ENCODE measurements around the gene MBD3L1.

Gene MBD3L1

DNA sequence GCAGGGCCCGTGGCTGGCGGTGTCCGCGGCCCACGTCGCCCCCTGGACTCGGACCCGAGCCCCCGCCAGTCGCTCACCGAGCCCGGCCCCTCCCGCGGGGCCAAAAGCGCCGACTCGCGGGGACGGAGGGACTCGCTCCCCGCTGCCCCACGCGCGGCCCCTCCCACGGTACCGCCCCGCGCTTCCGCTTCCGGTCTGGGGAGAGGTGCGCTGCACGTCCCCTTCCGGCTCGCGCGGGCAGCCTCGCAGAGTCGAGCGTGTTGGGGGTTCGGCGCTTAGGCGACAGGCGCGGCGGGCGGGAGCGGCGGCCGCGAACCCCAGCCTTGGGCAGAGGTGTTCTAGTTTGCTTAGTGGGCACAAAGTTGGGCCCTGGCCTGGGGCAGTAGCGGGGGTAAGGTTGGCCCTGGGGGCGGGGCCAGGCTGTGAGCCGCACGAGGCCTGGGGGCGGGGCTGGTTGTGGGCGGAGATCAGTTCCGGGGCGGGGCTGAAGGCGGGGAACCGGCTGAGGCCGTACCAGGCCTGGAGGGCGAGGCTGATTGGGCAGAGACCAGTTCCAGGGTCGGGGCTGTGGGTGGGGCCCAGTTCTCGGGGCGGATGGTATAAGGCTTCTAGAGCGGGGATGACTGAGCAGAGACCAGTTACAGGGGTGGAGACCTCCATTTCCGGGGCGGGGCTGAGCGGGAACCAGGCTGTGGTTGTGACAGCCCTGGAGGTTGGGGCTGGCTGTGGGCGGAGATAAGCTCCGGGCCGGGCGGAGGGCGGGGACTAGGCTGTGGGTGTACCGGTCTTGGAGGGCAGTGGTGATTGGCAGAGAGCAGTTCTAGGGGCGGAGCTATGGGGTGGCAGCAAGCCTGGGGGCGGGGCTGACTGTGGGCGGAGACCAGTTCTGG, at the start of gene MBD3L1, which contains the start of gene ZNF558:
TSS of gene MBD3L1 (plus strand) at position 246 of the 890 bp plus-strand sequence. CDS start 10,302 bp downstream, outside the sequence.
TSS of gene ZNF558 (minus strand) at position 173 of the 890 bp plus-strand sequence. CDS start 9,645 bp downstream, outside the sequence.
- DNase-seq: peak; percentile 97

DNA sequence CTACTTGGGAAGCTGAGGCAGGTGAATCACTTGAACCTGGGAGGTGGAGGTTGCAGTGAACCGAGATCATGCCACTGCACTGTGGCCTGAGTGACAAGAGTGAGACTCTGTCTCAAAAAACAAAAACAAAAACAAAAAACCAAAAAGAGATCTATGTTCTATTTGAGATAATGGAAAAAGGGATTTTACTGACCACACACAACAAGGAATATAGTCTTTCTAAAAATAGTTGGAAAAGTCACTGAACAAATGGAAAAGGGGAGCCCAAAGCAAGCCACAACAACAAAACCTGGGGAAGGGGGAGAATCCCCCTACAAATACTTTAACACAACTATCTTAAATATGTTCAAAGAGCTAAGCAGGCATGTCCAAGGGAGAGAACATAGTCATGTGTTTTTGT, 37.4 kb upstream of the MBD3L1 start:
- DNase-seq: no peak

DNA sequence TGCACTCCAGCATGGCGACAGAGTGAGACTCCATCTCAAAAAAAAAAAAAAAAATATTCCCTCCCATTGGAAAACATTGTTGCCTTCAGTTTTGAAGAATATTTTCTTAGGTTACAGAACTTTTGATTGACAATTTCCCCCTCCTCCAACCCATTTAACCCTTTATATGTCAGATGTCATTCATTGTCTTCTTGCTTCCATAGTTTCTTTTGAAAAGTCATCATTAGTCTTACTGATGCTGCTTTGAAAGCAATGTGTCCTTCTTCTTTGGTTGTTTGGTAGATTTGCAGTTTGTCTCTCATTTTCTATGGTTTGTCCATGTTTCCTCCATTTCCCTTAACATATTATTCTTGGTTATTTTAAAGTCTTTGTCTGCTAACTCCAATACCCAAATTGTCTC, 25.5 kb upstream of the MBD3L1 start:
- no peak for DNase-seq

DNA sequence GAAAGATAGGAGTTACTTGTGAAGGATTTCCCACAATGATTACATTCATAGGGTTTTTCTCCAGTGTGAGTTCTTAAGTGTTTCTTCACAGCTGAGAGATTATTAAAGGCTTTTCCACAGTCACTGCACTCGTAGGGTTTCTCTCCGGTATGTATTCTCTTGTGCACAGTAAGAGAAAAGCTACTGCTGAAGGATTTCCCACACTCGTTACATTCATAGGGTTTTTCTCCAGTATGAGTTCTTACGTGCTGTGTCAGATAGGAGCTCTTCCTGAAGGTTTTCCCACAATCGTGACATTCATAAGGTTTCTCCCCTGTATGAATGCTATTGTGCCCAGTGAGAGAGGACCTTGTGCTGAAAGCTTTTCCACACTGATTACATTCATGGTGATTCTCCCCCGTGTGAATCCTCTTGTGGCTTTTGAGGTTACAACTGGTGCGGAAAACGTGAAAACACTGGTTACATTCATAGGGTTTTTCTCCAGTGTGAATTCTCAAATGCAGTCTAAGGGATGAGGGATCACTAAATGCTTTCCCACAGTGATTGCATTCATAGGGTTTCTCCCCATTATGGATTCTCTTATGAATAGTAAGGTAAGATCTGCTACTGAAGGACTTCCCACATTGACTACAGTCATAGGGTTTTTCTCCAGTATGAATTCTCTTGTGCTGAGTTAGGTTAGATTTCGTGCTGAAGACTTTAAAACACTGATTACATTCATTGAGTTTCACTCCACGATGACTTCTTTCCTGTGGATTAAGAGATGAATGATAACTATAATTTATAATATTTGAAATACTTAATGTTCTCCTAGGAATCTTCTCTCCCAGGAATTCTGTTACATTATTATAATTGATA, 20.6 kb upstream of the MBD3L1 start:
- no peak for DNase-seq

DNA sequence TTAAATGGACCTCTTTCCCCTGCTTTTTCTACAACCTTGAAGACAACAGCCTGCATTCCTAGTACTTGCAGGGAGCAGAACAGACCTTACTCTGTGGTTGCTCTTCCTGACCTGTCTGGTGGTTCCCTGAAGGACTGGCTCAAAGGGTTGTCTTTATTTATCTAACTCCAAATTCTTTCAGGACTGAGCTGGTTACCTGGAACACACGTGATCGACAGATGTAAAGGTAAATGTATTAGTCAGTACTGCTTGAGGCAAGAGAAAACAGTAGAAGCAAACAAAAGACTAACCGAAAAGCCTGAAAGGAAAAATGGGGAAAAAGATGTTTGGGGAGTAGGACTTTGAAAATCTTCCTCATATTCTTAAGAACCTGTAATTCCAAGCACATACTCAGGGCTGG, 18.0 kb upstream of the MBD3L1 start:
- no peak for DNase-seq

DNA sequence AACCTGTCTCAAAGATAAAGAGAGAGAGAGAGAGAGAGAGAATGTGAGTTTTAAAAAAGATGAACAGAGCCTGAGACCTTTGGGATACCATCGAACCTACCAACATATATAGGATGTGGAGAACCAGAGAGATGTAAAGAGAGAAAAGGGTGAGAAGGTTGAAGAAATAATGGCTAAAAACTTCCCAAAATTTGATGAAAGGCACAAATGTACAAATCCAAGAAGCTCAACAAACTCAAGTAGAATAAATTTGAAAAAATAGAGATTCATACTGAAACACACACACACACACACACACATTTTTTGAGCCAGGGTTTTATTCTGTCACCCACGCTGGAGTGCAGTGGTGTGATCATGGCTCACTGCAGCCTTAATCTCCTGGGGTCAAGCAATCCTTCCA, 16.4 kb upstream of the MBD3L1 start:
- no peak for DNase-seq

DNA sequence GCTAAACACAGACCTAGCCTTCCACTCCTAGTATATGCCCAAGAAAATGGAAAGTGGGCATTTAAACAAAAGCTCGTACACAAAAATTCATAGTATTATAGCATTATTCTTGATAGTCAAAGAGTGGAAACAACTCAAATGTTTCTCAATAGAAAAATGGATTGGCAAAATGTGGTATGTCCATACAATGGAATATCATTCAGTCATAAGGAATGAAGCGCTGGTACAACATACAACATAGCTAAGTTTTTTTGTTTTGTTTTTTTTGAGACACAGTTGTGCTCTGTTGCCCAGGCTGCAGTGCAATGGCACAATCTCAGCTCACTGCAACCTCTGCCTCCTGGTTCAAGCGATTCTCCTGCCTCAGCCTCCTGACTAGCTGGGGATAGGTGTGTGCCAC, 11.9 kb upstream of the MBD3L1 start:
- DNase-seq: no peak

DNA sequence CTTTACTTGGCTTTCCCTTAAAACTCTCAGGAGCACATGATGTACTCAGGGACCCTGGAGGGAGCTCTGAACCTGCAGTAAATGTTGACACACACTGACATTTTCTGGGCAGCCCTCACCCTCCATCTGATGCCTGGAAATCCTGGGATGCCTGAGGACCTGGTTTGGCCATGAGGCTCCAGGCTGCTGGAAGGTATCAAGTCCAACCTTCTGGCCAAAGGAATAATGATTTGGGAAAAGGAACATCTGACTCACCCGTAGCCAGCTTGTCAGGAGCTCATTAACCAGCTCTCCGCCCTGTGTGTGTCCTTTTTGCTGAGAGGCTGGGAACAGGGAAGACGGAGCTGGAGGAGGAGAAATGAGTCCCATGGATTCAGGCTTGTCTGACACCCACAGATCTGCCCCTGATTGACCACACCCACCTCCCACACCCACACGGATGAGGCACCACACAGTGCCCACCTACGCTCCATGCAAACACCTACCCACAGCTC, 10.4 kb upstream of the MBD3L1 start:
- no peak for DNase-seq

DNA sequence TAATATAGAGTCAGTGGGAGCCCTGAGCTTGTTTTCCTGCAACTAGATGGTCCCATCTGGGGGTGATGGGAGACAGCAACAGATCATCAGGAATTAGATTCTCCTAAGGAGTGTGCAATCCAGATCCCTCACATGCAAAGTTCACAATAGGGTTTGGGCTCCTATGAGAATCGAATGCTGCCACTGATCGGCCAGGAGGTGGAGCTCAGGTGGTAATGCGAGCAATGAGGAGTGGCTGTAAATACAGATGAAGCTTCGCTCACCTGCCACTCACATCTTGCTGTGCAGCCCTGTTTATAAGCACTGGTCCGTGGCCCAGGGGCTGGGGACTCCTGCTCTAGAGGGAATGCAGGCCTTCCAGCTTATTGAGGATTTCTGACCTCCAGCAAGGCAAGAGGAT, 5.8 kb upstream of the MBD3L1 start:
- DNase-seq: no peak

DNA sequence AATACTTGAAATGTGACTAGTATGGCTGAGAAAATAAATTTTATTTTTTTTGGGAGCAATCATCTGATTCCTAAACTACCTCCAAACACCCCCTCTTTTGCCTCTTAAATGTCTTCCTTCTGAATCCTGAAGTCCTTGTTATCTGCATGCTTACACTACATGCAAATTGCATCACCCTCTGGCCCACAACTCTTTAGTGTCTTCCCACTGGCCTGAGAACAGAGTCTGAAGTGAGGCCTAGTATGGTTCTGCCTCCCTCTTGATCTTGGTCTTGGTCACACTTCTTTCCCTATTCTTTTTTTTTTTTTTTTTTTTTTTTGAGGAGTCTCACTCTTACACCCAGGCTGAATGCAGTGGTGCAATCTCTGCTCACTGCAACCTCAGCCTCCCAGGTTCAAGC, 4.9 kb upstream of the MBD3L1 start:
- DNase-seq: no peak

DNA sequence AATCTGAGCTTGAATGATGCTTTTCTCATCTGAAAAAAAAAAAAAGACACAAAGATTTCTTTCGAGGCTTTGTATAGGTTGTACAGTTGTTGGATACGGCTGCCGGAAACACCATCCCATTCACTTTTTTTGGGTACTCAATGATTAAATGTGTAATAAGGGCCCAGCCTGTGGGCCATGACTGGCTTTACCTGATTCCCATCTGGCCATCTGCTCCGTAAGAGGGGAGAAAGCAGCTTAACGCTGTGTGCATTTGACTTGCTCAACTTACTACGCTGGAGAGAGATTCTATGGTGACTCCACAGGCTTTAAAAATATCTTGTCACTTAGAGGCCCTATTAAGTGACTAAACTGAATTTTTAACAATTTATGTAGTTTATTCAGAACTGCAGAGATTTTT, 804 bp upstream of the MBD3L1 start:
- DNase-seq: no peak

DNA sequence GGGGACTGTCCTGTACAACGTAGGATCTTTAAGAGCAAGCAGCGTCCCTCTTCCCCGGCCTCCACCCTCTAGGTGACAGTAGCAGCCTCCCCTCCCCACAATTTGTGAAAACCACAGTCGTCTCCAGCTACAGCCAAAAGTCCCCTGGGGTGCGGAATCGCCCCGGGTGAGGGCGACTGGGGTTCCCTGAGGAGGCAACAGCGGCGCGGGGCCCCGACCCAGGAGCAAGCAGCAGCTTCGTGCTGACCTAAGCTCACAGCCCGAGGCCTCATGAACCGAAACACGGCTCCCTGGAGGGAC, 395 bp upstream of the MBD3L1 start:
- DNase-seq: peak; percentile 51

DNA sequence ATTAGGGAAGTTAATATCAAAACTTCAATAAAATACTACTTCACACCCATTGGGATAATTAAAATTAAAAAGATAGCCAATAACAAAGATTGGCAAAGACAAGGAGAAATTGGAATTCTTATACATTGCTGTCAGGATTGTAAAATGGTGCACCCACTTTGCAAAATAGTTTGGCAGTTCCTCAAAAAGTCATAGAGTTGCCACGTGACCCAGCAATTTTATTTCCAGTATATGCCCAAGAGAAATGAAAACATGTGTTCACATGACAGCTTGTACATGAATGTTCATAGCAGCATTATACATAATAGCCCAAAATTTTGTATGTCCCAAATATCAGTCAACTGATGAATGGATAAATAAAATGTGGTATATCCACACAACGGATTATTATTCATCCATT, 3.3 kb downstream of the MBD3L1 start:
- DNase-seq: no peak

DNA sequence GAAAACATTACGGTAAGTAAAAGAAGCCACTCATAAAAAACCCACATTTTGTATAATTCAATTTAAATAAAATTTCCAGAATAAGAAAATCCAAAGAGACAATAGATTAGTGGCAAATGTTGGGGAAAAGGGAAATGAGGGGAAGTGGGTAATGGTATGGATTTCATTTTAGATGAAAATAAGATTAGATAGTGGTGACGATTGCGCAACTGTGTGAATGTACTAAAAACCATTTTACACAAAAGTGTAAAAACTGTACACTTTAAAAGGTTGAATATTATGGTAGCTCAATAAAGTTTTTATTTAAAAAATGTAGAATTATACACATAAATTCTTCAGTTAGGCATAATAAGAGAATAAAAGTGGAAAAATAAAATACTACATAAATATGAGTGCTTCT, 3.7 kb downstream of the MBD3L1 start:
- no peak for DNase-seq

DNA sequence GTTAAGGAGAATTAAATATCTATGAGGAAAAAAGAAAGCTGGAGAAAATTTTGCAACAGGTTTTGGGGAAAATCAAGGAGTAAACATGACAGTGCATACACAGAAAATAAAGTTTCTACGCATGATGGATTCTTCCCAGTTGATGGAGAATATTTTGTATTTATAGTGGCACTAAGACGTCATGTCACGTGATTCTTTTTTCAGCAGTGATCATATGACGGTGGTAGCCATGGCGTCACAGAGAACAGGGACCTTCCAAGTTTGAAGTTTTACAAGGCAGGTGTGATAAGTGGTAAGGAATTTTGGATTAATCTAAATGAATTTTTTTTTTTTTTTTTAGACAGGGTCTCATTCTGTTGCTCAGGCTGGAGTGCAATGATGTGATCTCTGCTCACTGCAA, 8.5 kb downstream of the MBD3L1 start:
- no peak for DNase-seq

DNA sequence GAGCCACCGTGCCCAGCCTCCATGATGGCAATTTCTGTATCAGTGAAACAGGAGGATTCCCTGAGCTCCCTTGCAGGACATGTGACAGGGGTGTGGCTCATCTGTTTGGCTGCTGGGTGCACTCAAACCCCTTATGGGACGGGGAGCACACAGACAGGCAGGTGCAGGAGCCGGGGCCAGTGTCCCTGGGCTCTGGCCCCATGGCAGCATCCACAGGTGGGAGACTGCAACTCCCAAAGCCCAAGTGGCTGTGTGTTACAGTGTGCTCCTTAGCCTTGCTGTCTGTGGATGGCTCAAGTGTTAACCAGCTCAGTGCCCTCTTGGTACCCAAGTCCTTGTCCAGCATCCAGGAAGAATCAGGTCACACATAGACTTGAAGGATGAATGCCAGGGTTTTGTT, 14.6 kb downstream of the MBD3L1 start:
- no peak for DNase-seq

DNA sequence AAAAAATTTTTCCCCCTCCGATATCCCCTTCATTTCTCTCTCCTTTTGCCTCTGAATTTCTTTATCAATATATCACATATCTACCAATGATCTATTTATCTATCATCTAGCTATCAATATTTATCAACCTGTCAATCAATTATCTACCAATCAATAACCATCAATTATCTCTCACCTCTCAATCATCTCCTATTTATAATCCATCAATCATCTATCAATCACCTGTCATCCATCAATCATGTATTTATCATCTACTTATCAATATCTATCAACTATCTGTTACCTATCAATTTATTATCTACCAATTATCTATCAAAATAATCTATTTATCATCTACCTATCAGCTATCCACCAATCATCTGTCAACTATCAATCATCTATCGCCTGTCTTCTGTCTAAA, 17.1 kb downstream of the MBD3L1 start:
- DNase-seq: no peak

DNA sequence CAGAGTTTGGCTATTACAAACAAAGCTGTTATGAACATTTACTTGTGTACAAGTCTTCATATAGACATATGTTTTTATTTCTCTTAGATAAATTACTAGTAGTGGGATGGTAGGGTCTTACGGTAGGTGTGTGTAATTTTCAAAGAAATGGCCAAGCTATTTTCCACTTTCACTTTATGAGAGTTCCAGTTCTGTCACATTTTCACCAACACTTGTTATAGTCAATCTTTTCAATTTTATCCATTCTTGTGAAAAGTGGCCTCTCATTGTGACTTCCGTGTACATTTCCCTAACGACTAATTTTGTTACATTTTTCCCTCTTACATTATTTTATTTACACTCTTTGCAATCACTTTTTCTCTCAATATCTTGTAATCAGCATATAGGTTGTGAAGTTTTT, 18.3 kb downstream of the MBD3L1 start:
- no peak for DNase-seq

DNA sequence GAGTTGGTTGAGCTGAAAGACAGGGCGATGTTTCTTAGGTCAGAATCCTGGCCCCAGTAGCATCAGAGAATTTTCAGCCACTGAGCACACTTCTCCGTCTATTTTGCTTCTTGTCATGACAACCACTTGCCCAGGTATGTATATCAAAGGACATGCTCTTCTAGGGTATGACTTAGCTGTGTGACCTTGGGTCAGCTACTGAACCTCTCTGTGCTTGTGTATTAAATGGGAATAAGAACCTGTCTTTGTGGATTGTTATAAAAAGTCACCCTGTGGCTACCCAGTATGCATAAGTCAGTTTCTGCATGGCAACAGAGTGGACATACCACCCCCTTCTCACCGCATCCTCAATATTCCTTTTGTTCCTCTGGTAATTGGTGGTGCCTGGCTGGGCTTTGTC, 26.1 kb downstream of the MBD3L1 start:
- DNase-seq: no peak

DNA sequence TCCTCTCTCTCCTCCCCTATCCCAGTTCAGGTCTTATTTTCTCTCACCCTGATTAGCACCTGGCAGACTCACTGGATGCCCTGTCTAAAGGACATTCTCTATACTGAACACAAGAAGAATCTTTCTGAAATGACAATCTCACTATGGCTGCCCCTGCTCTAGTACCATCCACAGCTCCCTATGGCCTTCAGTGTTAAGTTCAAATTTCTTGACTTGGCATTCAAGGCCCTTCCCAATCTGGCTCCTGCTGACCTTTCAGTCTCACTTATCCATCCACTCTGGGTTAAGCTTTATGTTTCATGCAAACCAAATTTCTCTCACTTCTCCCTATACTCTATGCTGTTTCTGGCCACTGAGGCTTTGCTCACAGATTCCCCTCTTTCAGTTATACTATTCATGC, 34.2 kb downstream of the MBD3L1 start:
- no peak for DNase-seq

DNA sequence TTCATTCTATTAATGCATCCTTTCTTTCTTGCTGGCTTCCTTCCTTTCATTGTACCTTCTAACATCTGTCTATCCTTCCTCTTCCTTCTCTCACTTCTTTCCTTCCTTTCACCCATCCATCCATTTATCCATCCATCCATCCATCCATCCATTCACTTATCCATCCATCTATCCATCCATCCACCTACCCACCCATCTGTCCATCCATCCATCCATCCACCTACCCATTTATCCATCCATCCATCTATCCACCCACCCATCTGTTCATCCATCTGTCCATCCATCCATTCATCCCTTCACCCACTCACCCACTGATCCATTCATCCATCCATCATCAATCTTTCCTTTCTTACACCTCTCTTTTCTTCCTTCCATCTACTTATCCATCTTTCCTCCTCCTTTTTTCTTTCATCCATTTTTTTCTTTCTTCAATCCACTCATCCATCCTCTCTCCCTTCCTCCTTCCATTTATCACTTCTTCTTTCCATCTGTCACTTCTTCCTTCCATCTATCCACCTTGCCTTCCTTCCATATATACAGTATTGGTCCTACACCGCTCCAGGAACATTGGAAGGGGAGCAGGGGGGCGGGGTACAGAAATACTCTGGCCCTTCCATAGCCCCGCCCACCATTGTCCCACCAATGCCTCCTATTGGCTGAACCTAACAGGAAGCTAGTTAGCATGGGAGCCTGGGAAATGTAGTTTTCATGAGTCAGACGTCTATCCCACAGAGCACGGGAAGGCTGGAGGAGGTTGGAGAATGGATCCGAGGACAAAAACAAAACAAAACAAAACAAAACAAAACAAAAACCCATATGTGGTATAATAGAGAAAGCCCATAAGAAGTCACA, 45.9 kb downstream of the MBD3L1 start:
- no peak for DNase-seq

DNA sequence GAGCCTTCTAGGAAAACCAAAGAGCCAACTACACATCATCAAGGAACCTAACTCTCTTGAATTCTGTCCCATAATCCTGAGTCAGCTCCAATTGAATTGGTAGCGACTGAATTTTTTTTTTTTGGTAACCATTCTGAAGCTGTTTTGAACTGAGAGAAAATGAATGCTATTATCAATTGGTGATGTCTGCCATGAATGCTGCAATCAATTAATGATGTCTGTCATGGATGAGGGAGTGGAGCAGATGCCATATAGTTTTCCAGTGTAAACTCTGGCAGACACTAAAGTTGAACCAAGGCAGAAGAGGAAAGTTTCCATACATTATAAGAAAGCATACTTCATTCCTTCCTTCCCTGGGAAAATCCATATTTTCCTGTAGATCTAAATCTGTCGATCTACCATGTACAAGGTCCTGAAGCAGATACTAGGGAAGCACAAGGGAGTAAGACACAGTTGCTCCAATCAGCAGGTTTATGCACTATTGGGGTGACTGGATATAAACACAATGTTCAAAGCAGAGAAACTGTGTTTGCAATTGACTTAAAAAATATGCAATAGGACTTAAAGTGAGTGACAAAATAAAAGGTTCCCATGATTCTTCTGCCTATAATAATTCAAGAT, 48.8 kb downstream of the MBD3L1 start:
- DNase-seq: no peak

DNA sequence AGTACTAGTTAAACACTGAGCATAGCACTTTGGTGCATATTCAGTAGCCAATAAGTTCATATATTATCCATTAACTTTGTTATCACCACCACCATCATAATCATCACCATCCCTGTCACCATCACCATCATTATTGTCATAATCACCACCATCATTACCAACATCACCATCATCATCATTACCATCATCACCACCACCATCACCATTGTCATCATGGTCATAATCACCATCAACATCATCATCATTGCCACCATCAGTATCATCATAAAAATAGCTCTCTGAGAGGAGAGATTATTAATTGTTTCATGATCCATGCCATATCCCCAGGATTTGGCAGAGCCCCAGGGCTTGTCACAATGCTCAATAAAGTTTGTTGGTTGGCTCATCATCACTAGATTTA, 49.3 kb downstream of the MBD3L1 start:
- DNase-seq: no peak

All from NCI-H1436 (cell line).